HEK293 (cell line): ENCODE data around the gene SOX12.

Experiments
- CTCF ChIA-PET: fragments of 350-600 bp; formaldehyde crosslinking; extraction: SDS; loops from one replicate; lab custom pipeline; 2021; ENCODE audit warnings: antibody characterized with exemption; lab: Yijun Ruan, JAX
- POLR2A ChIA-PET: fragments of 300-600 bp; formaldehyde crosslinking; extraction: SDS; loops from one replicate; lab custom pipeline; 2020; ENCODE audit warnings: antibody characterized with exemption, inconsistent platforms; lab: Yijun Ruan, JAX
- H3K27ac ChIP-seq: fragments of 200-500 bp; sonication (Bioruptor generic); 2 replicates; pipeline ENCODE4 v1.5.1; 2014; ENCODE audit warnings: low read depth, low read length, control low read depth, inconsistent platforms; ENCODE audit errors: extremely low read depth
- H3K36me3 ChIP-seq, 2 experiments: fragments of 200-500 bp in 1 of 2; sonication (Bioruptor generic) in 1 of 2; 1 replicate in 1 of 2; 2 replicates in 1 of 2; pipeline ENCODE4 v1.5.1; 2014 to 2017; ENCODE audit warnings: inconsistent platforms in 2 of 2, low read length in 2 of 2; ENCODE audit not compliant: control insufficient read depth in 2 of 2, insufficient read depth in 1 of 2
- H3K4me1 ChIP-seq: fragments of 200-500 bp; sonication (Bioruptor generic); 2 replicates; pipeline ENCODE4 v1.5.1; 2014; ENCODE audit warnings: mild to moderate bottlenecking, low read length, inconsistent platforms; ENCODE audit not compliant: control insufficient read depth, insufficient read depth
- H3K4me3 ChIP-seq: 2 replicates; pipeline ENCODE4 v1.5.1; 2011; ENCODE audit warnings: low read depth, mild to moderate bottlenecking, control low read depth, low read length, moderate library complexity
- H3K9me3 ChIP-seq: fragments of 200-500 bp; sonication (Bioruptor generic); 2 replicates; pipeline ENCODE4 v1.5.1; 2014; ENCODE audit warnings: low read depth, low read length, inconsistent platforms; ENCODE audit not compliant: control insufficient read depth, insufficient read depth
- HOXD13 ChIP-seq: sonication (generic); formaldehyde crosslinking; IDR thresholded peaks from 2 replicates; pipeline ENCODE4 v1.8.0; 2022; ENCODE audit warnings: missing genetic modification reagents, borderline replicate concordance
- KLF10 ChIP-seq: fragments of 450-650 bp; IDR thresholded peaks from 2 replicates; pipeline ENCODE4 v1.5.1; 2018; ENCODE audit warnings: missing biosample characterization, mild to moderate bottlenecking, missing genetic modification characterization
- KLF7 ChIP-seq: fragments of 450-650 bp; formaldehyde crosslinking; IDR thresholded peaks from 2 replicates; pipeline ENCODE4 v1.5.1; 2016; ENCODE audit warnings: missing biosample characterization, missing genetic modification characterization, borderline replicate concordance
- KLF8 ChIP-seq: fragments of 450-650 bp; formaldehyde crosslinking; IDR thresholded peaks from 2 replicates; pipeline ENCODE4 v1.5.1; 2016; ENCODE audit warnings: missing biosample characterization, missing genetic modification characterization
- SP2 ChIP-seq: fragments of 450-650 bp; formaldehyde crosslinking; IDR thresholded peaks from 2 replicates; pipeline ENCODE4 v1.5.1; 2016; ENCODE audit warnings: missing biosample characterization, missing genetic modification characterization
- WT1 ChIP-seq: fragments of 450-650 bp; formaldehyde crosslinking; IDR thresholded peaks from 2 replicates; pipeline ENCODE4 v1.5.1; 2016; ENCODE audit warnings: missing biosample characterization, missing genetic modification characterization
- ZNF174 ChIP-seq: fragments of 450-650 bp; formaldehyde crosslinking; IDR thresholded peaks from 2 replicates; pipeline ENCODE4 v1.5.0; 2017; ENCODE audit warnings: missing biosample characterization, mild to moderate bottlenecking, missing genetic modification characterization
- ZNF175 ChIP-seq: fragments of 450-650 bp; formaldehyde crosslinking; IDR thresholded peaks from 2 replicates; pipeline ENCODE4 v1.5.1; 2016; ENCODE audit warnings: missing biosample characterization, missing genetic modification characterization
- ZNF214 ChIP-seq: fragments of 450-650 bp; formaldehyde crosslinking; IDR thresholded peaks from 2 replicates; pipeline ENCODE4 v1.5.1; 2017; ENCODE audit warnings: missing biosample characterization, mild to moderate bottlenecking, missing genetic modification characterization, borderline replicate concordance
- ZNF221 ChIP-seq: fragments of 450-650 bp; formaldehyde crosslinking; IDR thresholded peaks from 2 replicates; pipeline ENCODE4 v1.5.1; 2017; ENCODE audit warnings: missing biosample characterization, missing genetic modification characterization, borderline replicate concordance
- ZNF24 ChIP-seq: fragments of 450-650 bp; formaldehyde crosslinking; IDR thresholded peaks from 2 replicates; pipeline ENCODE4 v1.5.1; 2016; ENCODE audit warnings: missing biosample characterization, missing genetic modification characterization
- ZNF311 ChIP-seq: fragments of 450-650 bp; formaldehyde crosslinking; IDR thresholded peaks from 2 replicates; pipeline ENCODE4 v1.5.1; 2017; ENCODE audit warnings: missing biosample characterization, missing genetic modification characterization, borderline replicate concordance
- ZNF335 ChIP-seq: fragments of 450-650 bp; formaldehyde crosslinking; conservative IDR thresholded peaks from 2 replicates; pipeline ENCODE4 v1.5.1; 2016; ENCODE audit warnings: missing biosample characterization, missing genetic modification characterization
- ZNF366 ChIP-seq: fragments of 450-650 bp; formaldehyde crosslinking; conservative IDR thresholded peaks from 2 replicates; pipeline ENCODE4 v1.5.1; 2016; ENCODE audit warnings: missing biosample characterization, missing genetic modification characterization
- ZNF433 ChIP-seq: fragments of 450-650 bp; formaldehyde crosslinking; IDR thresholded peaks from 2 replicates; pipeline ENCODE4 v1.5.1; 2016; ENCODE audit warnings: missing biosample characterization, missing genetic modification characterization, low read depth
- ZNF514 ChIP-seq: fragments of 450-650 bp; formaldehyde crosslinking; IDR thresholded peaks from 2 replicates; pipeline ENCODE4 v1.5.1; 2016; ENCODE audit warnings: missing biosample characterization, missing genetic modification characterization
- ZNF530 ChIP-seq: fragments of 450-650 bp; formaldehyde crosslinking; IDR thresholded peaks from 2 replicates; pipeline ENCODE4 v1.5.1; 2016; ENCODE audit warnings: low read depth, missing biosample characterization, missing genetic modification characterization
- ZNF555 ChIP-seq: fragments of 450-650 bp; formaldehyde crosslinking; conservative IDR thresholded peaks from 2 replicates; pipeline ENCODE4 v1.5.1; 2017; ENCODE audit warnings: missing biosample characterization, mild to moderate bottlenecking, missing genetic modification characterization, inconsistent platforms
- ZSCAN23 ChIP-seq: fragments of 450-650 bp; formaldehyde crosslinking; IDR thresholded peaks from 2 replicates; pipeline ENCODE4 v1.5.1; 2016; ENCODE audit warnings: missing biosample characterization, missing genetic modification characterization
- ZSCAN30 ChIP-seq: fragments of 450-650 bp; IDR thresholded peaks from 2 replicates; pipeline ENCODE4 v1.5.1; 2018; ENCODE audit warnings: missing biosample characterization, mild to moderate bottlenecking, missing genetic modification characterization, moderate library complexity
- TF ChIP-seq, protein P1 (sequence below): fragments of 450-650 bp; formaldehyde crosslinking; IDR thresholded peaks from 2 replicates; pipeline ENCODE4 v1.5.1; 2017; ENCODE audit warnings: missing biosample characterization, missing genetic modification characterization
- TF ChIP-seq, protein P2 (sequence below): fragments of 450-650 bp; formaldehyde crosslinking; IDR thresholded peaks from 2 replicates; pipeline ENCODE4 v1.5.1; 2016; ENCODE audit warnings: missing biosample characterization, missing genetic modification characterization
- TF ChIP-seq, protein P3 (sequence below): fragments of 450-650 bp; formaldehyde crosslinking; IDR thresholded peaks from 2 replicates; pipeline ENCODE4 v1.5.1; 2016; ENCODE audit warnings: missing biosample characterization, missing genetic modification characterization
- TF ChIP-seq, protein P4 (sequence below): fragments of 450-650 bp; formaldehyde crosslinking; IDR thresholded peaks from 2 replicates; pipeline ENCODE4 v1.5.1; 2017; ENCODE audit warnings: missing biosample characterization, missing genetic modification characterization
- TF ChIP-seq, protein P5 (sequence below): fragments of 450-650 bp; formaldehyde crosslinking; IDR thresholded peaks from 2 replicates; pipeline ENCODE4 v1.5.1; 2017; ENCODE audit warnings: missing biosample characterization, mild to moderate bottlenecking, missing genetic modification characterization, moderate library complexity
- TF ChIP-seq, protein P6 (sequence below): fragments of 450-650 bp; formaldehyde crosslinking; IDR thresholded peaks from 2 replicates; pipeline ENCODE4 v1.5.1; 2017; ENCODE audit warnings: missing biosample characterization, missing genetic modification characterization

SOX12 gene

DNA sequence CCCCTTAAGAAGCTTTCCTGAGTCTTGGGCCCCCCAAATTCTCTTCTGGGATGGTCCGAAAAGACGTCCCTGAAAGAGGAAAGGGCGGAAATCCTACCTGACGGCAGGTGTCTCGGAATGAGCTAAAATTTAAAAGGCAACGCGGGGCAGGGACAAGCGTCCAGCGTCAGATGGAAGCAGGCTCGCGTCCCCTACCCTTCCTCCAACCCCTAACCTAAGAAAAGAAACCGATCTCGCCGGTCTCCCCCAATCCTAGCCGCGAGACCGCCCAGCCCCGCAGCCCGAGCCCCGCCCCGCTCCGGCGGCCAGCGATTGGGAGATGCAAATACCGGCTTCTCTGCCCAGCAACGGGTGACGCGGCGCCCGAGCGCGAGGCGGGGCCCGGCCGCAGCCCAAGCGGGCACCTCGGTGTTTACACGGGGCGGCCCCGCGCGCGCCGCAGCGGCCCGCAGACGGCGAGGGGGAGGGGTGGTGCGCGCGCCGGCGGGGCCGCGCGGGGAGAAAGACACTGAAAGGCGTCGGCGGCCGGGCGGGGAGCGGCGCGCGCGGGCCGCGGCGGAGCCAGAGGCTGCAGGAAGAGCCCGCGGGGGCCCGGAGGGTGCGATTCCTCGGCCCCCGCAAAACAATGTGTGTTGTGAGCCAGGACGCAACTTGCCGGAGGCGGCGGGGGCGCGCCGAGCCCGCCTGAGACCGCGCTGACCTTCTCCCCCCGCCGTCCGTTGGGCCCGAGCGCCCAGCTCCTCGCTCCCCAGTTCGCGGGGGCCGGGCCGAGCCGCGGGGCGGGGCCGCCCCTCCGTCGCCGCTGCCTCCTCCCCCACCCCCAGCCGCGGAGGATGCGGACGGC is at the start of gene SOX12:
Gene SOX12, plus strand, starts transcription at position 508 of the 844 bp plus-strand sequence. CDS start 373 bp downstream, outside the sequence.
- ChIA-PET POLR2A (interaction anchor here (0.6 to 5.6 kb wide), 7 partner anchors 13 to 197 kb away, joined by 3 to 74 read pairs (median 4); partner anchors contain the start of genes NRSN2 and ZCCHC3), CTCF (interaction anchor here (0.9 to 1.4 kb wide), 3 partner anchors 14 to 26 kb away, joined by 3 to 5 read pairs (median 3); no protein-coding TSS in a partner anchor)
- Histone ChIP-seq H3K27ac (peak within 1 kb of the TSS; percentile 99), H3K4me1 (peaks cover 13% of the 10 kb centered on the region), H3K4me3 (peak within 1 kb of the TSS; percentile 43), H3K9me3 (no peaks in the 10 kb centered on the region; the same call in 1 of the 2 replicates), H3K36me3 (peaks cover 0 to 5% of the 10 kb centered on the region in 2 experiments; a peak in 1 of 3 replicates)
- TF ChIP-seq ZNF24 (tag by site-specific recombination) (no peak), HOXD13 (no peak), ZNF366 (tag by site-specific recombination) (peak; percentile 61), KLF7 (tag by site-specific recombination) (peak; percentile 15; the same call in 1 of the 2 replicates), ZNF530 (no peak), ZNF311 (tag by site-specific recombination) (no peak), KLF10 (peak; percentile 86), ZNF335 (tag by site-specific recombination) (0 out of 2 replicates have a peak, but pooled peaks have one; percentile 27), ZNF175 (tag by site-specific recombination) (no peak), ZNF174 (tag by site-specific recombination) (no peak), ZNF514 (no peak), SP2 (tag by site-specific recombination) (peak; percentile 74), ZNF433 (no peak), ZNF214 (tag by site-specific recombination) (no peak), WT1 (tag by site-specific recombination) (no peak), ZNF221 (tag by site-specific recombination) (no peak), ZSCAN30 (tag by site-specific recombination) (peak; percentile 68; the same call in 1 of the 2 replicates), KLF8 (tag by site-specific recombination) (peak; percentile 57; the same call in 1 of the 2 replicates), ZNF555 (no peak), ZSCAN23 (tag by site-specific recombination) (peak; percentile 49; the same call in 1 of the 2 replicates)
- TF ChIP-seq, protein P1, sequence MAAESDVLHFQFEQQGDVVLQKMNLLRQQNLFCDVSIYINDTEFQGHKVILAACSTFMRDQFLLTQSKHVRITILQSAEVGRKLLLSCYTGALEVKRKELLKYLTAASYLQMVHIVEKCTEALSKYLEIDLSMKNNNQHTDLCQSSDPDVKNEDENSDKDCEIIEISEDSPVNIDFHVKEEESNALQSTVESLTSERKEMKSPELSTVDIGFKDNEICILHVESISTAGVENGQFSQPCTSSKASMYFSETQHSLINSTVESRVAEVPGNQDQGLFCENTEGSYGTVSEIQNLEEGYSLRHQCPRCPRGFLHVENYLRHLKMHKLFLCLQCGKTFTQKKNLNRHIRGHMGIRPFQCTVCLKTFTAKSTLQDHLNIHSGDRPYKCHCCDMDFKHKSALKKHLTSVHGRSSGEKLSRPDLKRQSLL = peak; percentile 68; the same call in 1 of the 2 replicates
- TF ChIP-seq, protein P2, sequence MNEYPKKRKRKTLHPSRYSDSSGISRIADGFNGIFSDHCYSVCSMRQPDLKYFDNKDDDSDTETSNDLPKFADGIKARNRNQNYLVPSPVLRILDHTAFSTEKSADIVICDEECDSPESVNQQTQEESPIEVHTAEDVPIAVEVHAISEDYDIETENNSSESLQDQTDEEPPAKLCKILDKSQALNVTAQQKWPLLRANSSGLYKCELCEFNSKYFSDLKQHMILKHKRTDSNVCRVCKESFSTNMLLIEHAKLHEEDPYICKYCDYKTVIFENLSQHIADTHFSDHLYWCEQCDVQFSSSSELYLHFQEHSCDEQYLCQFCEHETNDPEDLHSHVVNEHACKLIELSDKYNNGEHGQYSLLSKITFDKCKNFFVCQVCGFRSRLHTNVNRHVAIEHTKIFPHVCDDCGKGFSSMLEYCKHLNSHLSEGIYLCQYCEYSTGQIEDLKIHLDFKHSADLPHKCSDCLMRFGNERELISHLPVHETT (tag by site-specific recombination) = 0 out of 2 replicates have a peak, but pooled peaks have one; percentile 8
- TF ChIP-seq, protein P3, sequence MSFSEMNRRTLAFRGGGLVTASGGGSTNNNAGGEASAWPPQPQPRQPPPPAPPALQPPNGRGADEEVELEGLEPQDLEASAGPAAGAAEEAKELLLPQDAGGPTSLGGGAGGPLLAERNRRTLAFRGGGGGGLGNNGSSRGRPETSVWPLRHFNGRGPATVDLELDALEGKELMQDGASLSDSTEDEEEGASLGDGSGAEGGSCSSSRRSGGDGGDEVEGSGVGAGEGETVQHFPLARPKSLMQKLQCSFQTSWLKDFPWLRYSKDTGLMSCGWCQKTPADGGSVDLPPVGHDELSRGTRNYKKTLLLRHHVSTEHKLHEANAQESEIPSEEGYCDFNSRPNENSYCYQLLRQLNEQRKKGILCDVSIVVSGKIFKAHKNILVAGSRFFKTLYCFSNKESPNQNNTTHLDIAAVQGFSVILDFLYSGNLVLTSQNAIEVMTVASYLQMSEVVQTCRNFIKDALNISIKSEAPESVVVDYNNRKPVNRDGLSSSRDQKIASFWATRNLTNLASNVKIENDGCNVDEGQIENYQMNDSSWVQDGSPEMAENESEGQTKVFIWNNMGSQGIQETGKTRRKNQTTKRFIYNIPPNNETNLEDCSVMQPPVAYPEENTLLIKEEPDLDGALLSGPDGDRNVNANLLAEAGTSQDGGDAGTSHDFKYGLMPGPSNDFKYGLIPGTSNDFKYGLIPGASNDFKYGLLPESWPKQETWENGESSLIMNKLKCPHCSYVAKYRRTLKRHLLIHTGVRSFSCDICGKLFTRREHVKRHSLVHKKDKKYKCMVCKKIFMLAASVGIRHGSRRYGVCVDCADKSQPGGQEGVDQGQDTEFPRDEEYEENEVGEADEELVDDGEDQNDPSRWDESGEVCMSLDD (tag by site-specific recombination) = peak; percentile 26; the same call in 1 of the 2 replicates
- TF ChIP-seq, protein P4, sequence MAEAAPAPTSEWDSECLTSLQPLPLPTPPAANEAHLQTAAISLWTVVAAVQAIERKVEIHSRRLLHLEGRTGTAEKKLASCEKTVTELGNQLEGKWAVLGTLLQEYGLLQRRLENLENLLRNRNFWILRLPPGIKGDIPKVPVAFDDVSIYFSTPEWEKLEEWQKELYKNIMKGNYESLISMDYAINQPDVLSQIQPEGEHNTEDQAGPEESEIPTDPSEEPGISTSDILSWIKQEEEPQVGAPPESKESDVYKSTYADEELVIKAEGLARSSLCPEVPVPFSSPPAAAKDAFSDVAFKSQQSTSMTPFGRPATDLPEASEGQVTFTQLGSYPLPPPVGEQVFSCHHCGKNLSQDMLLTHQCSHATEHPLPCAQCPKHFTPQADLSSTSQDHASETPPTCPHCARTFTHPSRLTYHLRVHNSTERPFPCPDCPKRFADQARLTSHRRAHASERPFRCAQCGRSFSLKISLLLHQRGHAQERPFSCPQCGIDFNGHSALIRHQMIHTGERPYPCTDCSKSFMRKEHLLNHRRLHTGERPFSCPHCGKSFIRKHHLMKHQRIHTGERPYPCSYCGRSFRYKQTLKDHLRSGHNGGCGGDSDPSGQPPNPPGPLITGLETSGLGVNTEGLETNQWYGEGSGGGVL (tag by site-specific recombination) = peak; percentile 23; the same call in 1 of the 2 replicates
- TF ChIP-seq, protein P5, sequence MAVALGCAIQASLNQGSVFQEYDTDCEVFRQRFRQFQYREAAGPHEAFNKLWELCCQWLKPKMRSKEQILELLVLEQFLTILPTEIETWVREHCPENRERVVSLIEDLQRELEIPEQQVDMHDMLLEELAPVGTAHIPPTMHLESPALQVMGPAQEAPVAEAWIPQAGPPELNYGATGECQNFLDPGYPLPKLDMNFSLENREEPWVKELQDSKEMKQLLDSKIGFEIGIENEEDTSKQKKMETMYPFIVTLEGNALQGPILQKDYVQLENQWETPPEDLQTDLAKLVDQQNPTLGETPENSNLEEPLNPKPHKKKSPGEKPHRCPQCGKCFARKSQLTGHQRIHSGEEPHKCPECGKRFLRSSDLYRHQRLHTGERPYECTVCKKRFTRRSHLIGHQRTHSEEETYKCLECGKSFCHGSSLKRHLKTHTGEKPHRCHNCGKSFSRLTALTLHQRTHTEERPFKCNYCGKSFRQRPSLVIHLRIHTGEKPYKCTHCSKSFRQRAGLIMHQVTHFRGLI (tag by site-specific recombination) = no peak
- TF ChIP-seq, protein P6, sequence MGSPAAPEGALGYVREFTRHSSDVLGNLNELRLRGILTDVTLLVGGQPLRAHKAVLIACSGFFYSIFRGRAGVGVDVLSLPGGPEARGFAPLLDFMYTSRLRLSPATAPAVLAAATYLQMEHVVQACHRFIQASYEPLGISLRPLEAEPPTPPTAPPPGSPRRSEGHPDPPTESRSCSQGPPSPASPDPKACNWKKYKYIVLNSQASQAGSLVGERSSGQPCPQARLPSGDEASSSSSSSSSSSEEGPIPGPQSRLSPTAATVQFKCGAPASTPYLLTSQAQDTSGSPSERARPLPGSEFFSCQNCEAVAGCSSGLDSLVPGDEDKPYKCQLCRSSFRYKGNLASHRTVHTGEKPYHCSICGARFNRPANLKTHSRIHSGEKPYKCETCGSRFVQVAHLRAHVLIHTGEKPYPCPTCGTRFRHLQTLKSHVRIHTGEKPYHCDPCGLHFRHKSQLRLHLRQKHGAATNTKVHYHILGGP (tag by site-specific recombination) = no peak
